ENCODE results near the gene SIRT4.

DNA sequence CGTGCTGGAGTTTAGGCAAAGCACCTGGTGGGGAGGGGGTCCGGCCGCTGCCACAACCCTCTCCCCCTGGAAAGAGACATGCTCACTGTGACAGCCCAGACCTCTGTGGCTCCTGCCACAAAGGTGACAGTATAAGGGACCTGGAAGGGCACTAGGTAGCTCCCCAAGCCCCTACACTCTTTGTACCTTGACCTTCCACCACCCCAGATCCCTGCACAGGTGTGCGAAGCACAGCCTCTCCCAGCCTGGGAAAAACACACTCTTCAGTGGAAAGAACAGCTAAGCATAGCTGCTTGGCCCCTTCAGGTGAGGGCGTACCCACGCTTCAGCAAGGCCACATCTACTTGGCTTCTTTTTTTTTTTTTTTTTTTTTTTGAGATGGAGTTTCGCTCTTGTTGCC is 30.4 kb downstream of the SIRT4 start:
- no peak for TF ChIP-seq POLR2A (IDR thresholded peaks at IDR 0.05)
- no peak for TF ChIP-seq POLR2AphosphoS5 (IDR thresholded peaks at IDR 0.05; ENCODE audit: insufficient read depth in 1 of 2, low read depth in 1 of 2)

Data from vagina (tissue), 2 donors.